ENCODE results near the gene RAI1. TPM values are rescaled to one million over a fixed set of nuclear protein-coding genes. Genes with fewer than 3 reads are reported as not detected.
A peak's percentile ranks its signal among the peaks of the same experiment; 100 is the strongest.

RAI1 gene
- total and polyA plus RNA-seq, 2 of the 13 experiments (the other 11 are each of a cell fraction or from before 2014, with no cell fraction given), result 3.4 to 5.2 TPM

DNA sequence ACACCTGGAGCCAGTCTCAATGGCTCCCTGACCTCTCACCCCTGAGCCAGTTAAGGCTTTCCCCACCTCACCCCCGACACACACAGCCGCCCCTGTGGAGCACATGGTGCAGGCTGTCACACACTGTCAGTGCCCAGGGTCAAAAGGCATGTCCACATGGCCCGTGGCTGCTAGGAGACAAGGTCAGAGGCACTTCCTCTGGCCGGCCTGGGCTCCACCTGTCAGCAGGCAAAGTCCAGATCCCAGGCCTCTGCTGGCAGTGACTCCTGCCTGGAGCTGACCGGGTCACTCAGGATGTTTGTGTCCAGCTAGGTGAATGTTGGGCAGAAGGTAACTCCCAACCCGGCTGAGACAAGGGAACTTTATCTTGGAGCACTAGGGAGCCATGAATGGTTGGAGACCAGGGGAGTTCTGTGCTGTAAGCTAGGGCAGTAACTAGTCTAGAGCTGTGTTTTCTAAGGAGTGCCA is 149.5 kb downstream of the RAI1 start (continued):
- TF ChIP-seq ZNF432 (CRISPR knock-in tag; IDR thresholded peaks at IDR 0.05; ENCODE audit: borderline replicate concordance) (no peak), ZBTB7A (CRISPR knock-in tag; IDR thresholded peaks at IDR 0.05) (no peak), SKI (IDR thresholded peaks at IDR 0.05; ENCODE audit: partially characterized antibody) (peak; percentile 87), NAIF1 (CRISPR knock-in tag; IDR thresholded peaks at IDR 0.05; ENCODE audit: borderline replicate concordance) (no peak), STAT5B (CRISPR knock-in tag; IDR thresholded peaks at IDR 0.05) (peak; percentile 45; the same call in 1 of the 2 replicates), ZMYM2 (CRISPR knock-in tag; IDR thresholded peaks at IDR 0.05) (0 out of 2 replicates have a peak, but pooled peaks have one; percentile 25), ZMYM4 (CRISPR knock-in tag; IDR thresholded peaks at IDR 0.05) (peak; percentile 77), ZBTB21 (CRISPR knock-in tag; IDR thresholded peaks at IDR 0.05) (no peak), ZKSCAN8 (CRISPR knock-in tag; IDR thresholded peaks at IDR 0.05; ENCODE audit: borderline replicate concordance) (peak; percentile 64; the same call in 1 of the 2 replicates), SRSF4 (IDR thresholded peaks at IDR 0.05; ENCODE audit: low read depth, low read length, poor library complexity, severe bottlenecking) (no peak), ETV6 (CRISPR knock-in tag; conservative IDR thresholded peaks at IDR 0.05) (no peak), ATAD3A (CRISPR knock-in tag; IDR thresholded peaks at IDR 0.05) (no peak), FOSL2 (CRISPR knock-in tag; IDR thresholded peaks at IDR 0.05) (peak; percentile 73), ZNF660 (CRISPR knock-in tag; IDR thresholded peaks at IDR 0.05; ENCODE audit: borderline replicate concordance, low read depth) (no peak), KAT7 (CRISPR knock-in tag; IDR thresholded peaks at IDR 0.05; ENCODE audit: borderline replicate concordance) (peak; percentile 27; the same call in 1 of the 2 replicates)
- TF ChIP-seq, protein P1, sequence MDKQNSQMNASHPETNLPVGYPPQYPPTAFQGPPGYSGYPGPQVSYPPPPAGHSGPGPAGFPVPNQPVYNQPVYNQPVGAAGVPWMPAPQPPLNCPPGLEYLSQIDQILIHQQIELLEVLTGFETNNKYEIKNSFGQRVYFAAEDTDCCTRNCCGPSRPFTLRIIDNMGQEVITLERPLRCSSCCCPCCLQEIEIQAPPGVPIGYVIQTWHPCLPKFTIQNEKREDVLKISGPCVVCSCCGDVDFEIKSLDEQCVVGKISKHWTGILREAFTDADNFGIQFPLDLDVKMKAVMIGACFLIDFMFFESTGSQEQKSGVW (CRISPR knock-in tag; IDR thresholded peaks at IDR 0.05; ENCODE audit: borderline replicate concordance), result no peak
- TF ChIP-seq, protein P2, sequence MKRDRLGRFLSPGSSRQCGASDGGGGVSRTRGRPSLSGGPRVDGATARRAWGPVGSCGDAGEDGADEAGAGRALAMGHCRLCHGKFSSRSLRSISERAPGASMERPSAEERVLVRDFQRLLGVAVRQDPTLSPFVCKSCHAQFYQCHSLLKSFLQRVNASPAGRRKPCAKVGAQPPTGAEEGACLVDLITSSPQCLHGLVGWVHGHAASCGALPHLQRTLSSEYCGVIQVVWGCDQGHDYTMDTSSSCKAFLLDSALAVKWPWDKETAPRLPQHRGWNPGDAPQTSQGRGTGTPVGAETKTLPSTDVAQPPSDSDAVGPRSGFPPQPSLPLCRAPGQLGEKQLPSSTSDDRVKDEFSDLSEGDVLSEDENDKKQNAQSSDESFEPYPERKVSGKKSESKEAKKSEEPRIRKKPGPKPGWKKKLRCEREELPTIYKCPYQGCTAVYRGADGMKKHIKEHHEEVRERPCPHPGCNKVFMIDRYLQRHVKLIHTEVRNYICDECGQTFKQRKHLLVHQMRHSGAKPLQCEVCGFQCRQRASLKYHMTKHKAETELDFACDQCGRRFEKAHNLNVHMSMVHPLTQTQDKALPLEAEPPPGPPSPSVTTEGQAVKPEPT (CRISPR knock-in tag; IDR thresholded peaks at IDR 0.05; ENCODE audit: low read depth), result no peak
- TF ChIP-seq, protein P3, sequence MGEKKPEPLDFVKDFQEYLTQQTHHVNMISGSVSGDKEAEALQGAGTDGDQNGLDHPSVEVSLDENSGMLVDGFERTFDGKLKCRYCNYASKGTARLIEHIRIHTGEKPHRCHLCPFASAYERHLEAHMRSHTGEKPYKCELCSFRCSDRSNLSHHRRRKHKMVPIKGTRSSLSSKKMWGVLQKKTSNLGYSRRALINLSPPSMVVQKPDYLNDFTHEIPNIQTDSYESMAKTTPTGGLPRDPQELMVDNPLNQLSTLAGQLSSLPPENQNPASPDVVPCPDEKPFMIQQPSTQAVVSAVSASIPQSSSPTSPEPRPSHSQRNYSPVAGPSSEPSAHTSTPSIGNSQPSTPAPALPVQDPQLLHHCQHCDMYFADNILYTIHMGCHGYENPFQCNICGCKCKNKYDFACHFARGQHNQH (CRISPR knock-in tag; IDR thresholded peaks at IDR 0.05), result peak; percentile 95
- TF ChIP-seq, protein P4, sequence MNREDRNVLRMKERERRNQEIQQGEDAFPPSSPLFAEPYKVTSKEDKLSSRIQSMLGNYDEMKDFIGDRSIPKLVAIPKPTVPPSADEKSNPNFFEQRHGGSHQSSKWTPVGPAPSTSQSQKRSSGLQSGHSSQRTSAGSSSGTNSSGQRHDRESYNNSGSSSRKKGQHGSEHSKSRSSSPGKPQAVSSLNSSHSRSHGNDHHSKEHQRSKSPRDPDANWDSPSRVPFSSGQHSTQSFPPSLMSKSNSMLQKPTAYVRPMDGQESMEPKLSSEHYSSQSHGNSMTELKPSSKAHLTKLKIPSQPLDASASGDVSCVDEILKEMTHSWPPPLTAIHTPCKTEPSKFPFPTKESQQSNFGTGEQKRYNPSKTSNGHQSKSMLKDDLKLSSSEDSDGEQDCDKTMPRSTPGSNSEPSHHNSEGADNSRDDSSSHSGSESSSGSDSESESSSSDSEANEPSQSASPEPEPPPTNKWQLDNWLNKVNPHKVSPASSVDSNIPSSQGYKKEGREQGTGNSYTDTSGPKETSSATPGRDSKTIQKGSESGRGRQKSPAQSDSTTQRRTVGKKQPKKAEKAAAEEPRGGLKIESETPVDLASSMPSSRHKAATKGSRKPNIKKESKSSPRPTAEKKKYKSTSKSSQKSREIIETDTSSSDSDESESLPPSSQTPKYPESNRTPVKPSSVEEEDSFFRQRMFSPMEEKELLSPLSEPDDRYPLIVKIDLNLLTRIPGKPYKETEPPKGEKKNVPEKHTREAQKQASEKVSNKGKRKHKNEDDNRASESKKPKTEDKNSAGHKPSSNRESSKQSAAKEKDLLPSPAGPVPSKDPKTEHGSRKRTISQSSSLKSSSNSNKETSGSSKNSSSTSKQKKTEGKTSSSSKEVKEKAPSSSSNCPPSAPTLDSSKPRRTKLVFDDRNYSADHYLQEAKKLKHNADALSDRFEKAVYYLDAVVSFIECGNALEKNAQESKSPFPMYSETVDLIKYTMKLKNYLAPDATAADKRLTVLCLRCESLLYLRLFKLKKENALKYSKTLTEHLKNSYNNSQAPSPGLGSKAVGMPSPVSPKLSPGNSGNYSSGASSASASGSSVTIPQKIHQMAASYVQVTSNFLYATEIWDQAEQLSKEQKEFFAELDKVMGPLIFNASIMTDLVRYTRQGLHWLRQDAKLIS (CRISPR knock-in tag; IDR thresholded peaks at IDR 0.05), result no peak
- TF ChIP-seq, protein P5, sequence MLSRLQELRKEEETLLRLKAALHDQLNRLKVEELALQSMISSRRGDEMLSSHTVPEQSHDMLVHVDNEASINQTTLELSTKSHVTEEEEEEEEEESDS (CRISPR knock-in tag; IDR thresholded peaks at IDR 0.05; ENCODE audit: borderline replicate concordance), result no peak
- TF ChIP-seq, protein P6, sequence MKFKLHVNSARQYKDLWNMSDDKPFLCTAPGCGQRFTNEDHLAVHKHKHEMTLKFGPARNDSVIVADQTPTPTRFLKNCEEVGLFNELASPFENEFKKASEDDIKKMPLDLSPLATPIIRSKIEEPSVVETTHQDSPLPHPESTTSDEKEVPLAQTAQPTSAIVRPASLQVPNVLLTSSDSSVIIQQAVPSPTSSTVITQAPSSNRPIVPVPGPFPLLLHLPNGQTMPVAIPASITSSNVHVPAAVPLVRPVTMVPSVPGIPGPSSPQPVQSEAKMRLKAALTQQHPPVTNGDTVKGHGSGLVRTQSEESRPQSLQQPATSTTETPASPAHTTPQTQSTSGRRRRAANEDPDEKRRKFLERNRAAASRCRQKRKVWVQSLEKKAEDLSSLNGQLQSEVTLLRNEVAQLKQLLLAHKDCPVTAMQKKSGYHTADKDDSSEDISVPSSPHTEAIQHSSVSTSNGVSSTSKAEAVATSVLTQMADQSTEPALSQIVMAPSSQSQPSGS (CRISPR knock-in tag; IDR thresholded peaks at IDR 0.05), result peak; percentile 86; the same call in 1 of the 2 replicates

All from HepG2 (cell line).